ENCODE measurements around the gene MYMX. TPM values are rescaled to one million over a fixed set of nuclear protein-coding genes. Genes with fewer than 3 reads are reported as not detected.
A peak's percentile ranks its signal among the peaks of the same experiment; 100 is the strongest.

Gene MYMX
- total RNA-seq, 2 donors from 2014 or later: not detected

DNA sequence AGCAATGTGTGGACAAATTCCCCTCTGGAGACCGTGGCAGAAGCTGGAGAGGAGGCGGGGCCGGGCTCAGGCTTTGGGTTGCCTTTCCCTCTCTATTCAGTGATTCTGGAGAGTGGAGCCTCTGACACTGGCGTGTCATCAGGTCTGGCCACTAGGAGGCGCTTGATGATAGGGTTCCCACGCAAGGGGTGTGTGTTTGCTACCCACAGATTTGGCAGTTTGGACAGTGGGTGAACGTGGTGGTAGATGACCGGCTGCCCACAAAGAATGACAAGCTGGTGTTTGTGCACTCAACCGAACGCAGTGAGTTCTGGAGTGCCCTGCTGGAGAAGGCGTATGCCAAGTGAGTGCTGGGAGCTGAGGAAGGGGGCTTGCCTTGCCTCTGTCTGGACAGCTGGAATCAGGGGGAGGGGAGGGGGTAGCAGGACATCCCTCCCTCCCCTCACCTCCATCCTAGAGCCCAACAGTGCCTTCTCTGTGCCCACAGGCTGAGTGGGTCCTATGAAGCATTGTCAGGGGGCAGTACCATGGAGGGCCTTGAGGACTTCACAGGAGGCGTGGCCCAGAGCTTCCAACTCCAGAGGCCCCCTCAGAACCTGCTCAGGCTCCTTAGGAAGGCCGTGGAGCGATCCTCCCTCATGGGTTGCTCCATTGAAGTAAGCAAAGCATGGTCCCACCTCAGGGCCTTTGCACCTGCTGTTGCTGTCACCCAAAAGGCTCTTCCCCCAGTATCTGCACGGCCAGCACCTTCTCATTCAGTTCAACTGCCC is 43.8 kb upstream of the MYMX start:
- Histone ChIP-seq H3K27ac (no peak overlapping the region), H3K27me3 (no peaks in the 10 kb centered on the region), H3K9ac (ENCODE audit: low read depth in 2 of 2, low read length in 2 of 2) (no peak overlapping the region), H3K4me3 (no peak overlapping the region), H3K4me1 (no peaks in the 10 kb centered on the region), H3K36me3 (no peaks in the 10 kb centered on the region), H3K9me3 (no peaks in the 10 kb centered on the region)
- intact Hi-C loops (cut with DNase I): loop anchor here (2.0 kb wide), 1 partner anchor 60 kb away; no protein-coding TSS in a partner anchor
- TF ChIP-seq, protein P1, sequence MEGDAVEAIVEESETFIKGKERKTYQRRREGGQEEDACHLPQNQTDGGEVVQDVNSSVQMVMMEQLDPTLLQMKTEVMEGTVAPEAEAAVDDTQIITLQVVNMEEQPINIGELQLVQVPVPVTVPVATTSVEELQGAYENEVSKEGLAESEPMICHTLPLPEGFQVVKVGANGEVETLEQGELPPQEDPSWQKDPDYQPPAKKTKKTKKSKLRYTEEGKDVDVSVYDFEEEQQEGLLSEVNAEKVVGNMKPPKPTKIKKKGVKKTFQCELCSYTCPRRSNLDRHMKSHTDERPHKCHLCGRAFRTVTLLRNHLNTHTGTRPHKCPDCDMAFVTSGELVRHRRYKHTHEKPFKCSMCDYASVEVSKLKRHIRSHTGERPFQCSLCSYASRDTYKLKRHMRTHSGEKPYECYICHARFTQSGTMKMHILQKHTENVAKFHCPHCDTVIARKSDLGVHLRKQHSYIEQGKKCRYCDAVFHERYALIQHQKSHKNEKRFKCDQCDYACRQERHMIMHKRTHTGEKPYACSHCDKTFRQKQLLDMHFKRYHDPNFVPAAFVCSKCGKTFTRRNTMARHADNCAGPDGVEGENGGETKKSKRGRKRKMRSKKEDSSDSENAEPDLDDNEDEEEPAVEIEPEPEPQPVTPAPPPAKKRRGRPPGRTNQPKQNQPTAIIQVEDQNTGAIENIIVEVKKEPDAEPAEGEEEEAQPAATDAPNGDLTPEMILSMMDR (IDR thresholded peaks at IDR 0.05): peak; percentile 92
- DNase-seq: peak; percentile 88

DNA sequence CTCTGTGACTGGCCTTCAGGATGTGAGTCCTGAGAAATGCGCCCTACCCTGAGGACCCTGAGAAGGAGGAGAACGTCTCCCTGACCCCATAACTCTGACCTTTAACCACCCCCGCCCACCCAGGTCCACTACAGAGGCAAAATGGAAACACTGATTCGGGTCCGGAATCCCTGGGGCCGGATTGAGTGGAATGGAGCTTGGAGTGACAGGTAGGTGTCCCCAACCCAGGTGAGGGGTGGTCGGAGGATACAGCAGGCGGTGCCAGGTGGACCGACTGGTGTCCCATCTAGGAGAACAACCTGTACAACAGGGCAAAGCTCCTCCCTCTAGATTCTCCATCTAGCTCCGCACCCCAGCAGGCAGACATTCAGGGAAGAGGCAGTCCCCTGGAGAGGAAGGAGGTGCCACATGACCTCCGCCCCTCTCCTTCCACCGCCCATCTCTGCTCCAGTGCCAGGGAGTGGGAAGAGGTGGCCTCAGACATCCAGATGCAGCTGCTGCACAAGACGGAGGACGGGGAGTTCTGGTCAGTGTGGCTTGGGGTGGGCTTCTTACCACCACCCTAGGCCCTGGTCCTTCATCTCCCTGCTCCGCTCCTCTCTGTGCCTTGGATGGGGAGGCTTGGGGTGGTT is 40.5 kb upstream of the MYMX start:
- no peaks in the 10 kb centered on the region for H3K4me1 ChIP-seq
- no peak overlapping the region for H3K27ac ChIP-seq
- DNase-seq: no peak
- H3K27me3 ChIP-seq: no peaks in the 10 kb centered on the region
- H3K9ac ChIP-seq (ENCODE audit: low read depth in 2 of 2, low read length in 2 of 2): peak overlapping the region in 1 of 2 donors; percentile 12
- no peaks in the 10 kb centered on the region for H3K9me3 ChIP-seq
- H3K36me3 ChIP-seq: no peaks in the 10 kb centered on the region
- TF ChIP-seq, protein P1 (IDR thresholded peaks at IDR 0.05): no peak
- intact Hi-C loops (cut with DNase I): no loop called here
- no peak overlapping the region for H3K4me3 ChIP-seq

DNA sequence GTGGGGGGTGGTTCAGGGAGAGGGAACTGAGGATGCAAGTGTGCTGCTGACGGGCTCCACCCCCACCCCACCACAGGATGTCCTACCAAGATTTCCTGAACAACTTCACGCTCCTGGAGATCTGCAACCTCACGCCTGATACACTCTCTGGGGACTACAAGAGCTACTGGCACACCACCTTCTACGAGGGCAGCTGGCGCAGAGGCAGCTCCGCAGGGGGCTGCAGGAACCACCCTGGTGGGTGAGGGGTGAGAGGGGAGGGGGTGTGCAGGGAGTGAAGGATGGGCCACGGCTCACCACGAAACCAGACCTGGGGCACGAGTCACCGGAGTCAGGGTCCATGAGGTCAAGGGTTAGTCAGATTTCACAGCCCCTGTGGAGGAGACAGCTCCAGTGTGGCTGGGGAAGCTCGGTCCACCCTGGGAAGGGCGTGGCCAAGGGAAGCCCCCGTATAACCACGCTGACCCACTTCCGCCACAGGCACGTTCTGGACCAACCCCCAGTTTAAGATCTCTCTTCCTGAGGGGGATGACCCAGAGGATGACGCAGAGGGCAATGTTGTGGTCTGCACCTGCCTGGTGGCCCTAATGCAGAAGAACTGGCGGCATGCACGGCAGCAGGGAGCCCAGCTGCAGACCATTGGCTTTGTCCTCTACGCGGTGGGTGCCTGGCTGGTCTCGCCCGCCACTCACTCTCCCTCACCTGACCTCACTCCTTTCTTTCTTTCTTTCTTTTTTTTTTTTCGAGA is 39.8 kb upstream of the MYMX start:
- Histone ChIP-seq H3K27ac (no peak overlapping the region), H3K4me1 (no peaks in the 10 kb centered on the region), H3K4me3 (no peak overlapping the region), H3K27me3 (no peaks in the 10 kb centered on the region), H3K36me3 (no peaks in the 10 kb centered on the region), H3K9me3 (no peaks in the 10 kb centered on the region), H3K9ac (ENCODE audit: low read depth in 2 of 2, low read length in 2 of 2) (no peak overlapping the region)
- no peak for DNase-seq
- intact Hi-C loops (cut with DNase I): no loop called here
- TF ChIP-seq, protein P1 (IDR thresholded peaks at IDR 0.05): no peak

DNA sequence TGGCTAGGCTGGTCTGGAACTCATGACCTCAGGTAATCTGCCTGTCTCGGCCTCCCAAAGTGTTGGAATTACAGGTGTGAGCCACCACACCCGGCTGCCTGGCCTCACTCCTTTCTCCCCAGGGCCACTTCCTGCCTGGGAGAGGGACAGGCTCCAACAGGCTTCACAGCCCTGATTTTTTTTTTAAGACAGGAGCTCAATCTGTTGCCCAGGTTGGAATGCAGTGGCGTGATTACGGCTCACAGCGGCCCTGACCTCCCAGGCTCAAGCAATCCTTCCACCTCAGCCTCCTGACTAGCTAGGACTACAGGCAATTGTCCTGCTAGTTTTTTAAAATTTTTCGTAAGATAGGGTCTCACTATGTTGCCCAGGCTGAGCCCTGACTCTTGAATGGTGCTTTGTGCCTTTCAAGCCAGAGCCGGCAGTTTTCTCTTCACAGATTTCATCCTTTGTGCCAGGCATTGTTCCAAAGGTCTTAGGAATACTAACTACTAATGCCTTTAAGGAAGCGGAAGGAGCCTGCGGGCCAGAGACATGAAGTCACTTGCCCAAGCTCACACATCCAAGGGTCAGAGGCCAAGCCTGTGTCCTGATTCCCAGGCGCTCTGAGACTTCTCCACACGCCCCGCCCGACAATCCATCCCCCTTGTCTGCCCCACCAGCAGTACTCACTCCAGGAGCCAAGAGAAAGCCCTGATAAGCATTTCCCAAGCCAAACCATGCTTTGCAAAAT is 38.9 kb upstream of the MYMX start:
- H3K9ac ChIP-seq (ENCODE audit: low read depth in 2 of 2, low read length in 2 of 2): no peak overlapping the region
- DNase-seq: no peak
- TF ChIP-seq, protein P1 (IDR thresholded peaks at IDR 0.05): no peak
- H3K9me3 ChIP-seq: no peaks in the 10 kb centered on the region
- no peaks in the 10 kb centered on the region for H3K4me1 ChIP-seq
- no peaks in the 10 kb centered on the region for H3K27me3 ChIP-seq
- no peak overlapping the region for H3K27ac ChIP-seq
- no peak overlapping the region for H3K4me3 ChIP-seq
- intact Hi-C loops (cut with DNase I): no loop called here
- H3K36me3 ChIP-seq: no peaks in the 10 kb centered on the region

All from colonic mucosa (tissue), 4 donors.